ENCODE measurements around the gene TBC1D2B. TPM values are rescaled to one million over a fixed set of nuclear protein-coding genes. Genes with fewer than 3 reads are reported as not detected.
"Not testable (repeated sequence)": the region's sequence is repeated elsewhere in the genome, so short reads cannot be mapped to it uniquely, and the experiment has no call there.

The TBC1D2B gene
- total RNA-seq, 2 donors from 2014 or later, result 54.0 to 58.5 TPM

GRCh38 chr15:78000927-78001249 lies 76.6 kb downstream of the TBC1D2B start:
- H3K4me3 ChIP-seq, result no peak overlapping the region
- peaks cover 46% of the 10 kb centered on the region for H3K36me3 ChIP-seq

GRCh38 chr15:78000091-78000926 lies 77.2 kb downstream of the TBC1D2B start:
- ATAC-seq (ENCODE audit: insufficient number of reproducible peaks, low FRiP score, low read depth) (no peak), DNase-seq (ENCODE audit: low spot score) (no peak)
- TF ChIP-seq CTCF (IDR thresholded peaks at IDR 0.05), result no peak
- Histone ChIP-seq H3K36me3 (peaks cover 44% of the 10 kb centered on the region), H3K4me1 (ENCODE audit: control insufficient read depth in 1 of 2, low read depth in 2 of 2) (peaks cover 10 to 33% of the 10 kb centered on the region in 2 donors), H3K9me3 (no peaks in the 10 kb centered on the region), H3K4me3 (no peak overlapping the region), H3K27me3 (replicated peaks; ENCODE audit: insufficient read depth) (no peaks in the 10 kb centered on the region), H3K27ac (no peak overlapping the region)

More at GRCh38 chr15:78000927-78001249, 76.6 kb downstream of the TBC1D2B start:
- TF ChIP-seq CTCF (IDR thresholded peaks at IDR 0.05), result no peak
- no peak for DNase-seq (ENCODE audit: low spot score)
- ATAC-seq (ENCODE audit: insufficient number of reproducible peaks, low FRiP score, low read depth), result no peak
- Histone ChIP-seq H3K27me3 (replicated peaks; ENCODE audit: insufficient read depth) (no peaks in the 10 kb centered on the region), H3K9me3 (no peaks in the 10 kb centered on the region), H3K27ac (no peak overlapping the region), H3K4me1 (ENCODE audit: control insufficient read depth in 1 of 2, low read depth in 2 of 2) (peaks cover 10 to 35% of the 10 kb centered on the region in 2 donors)

- TF ChIP-seq CTCF (IDR thresholded peaks at IDR 0.05), result no peak
- no peak overlapping the region for H3K27ac ChIP-seq
- no peak for ATAC-seq (ENCODE audit: insufficient number of reproducible peaks, low FRiP score, low read depth)
- no peaks in the 10 kb centered on the region for H3K9me3 ChIP-seq
- DNase-seq (ENCODE audit: low spot score), result no peak
- H3K4me3 ChIP-seq, result no peak overlapping the region
- H3K36me3 ChIP-seq, result peaks cover 44% of the 10 kb centered on the region
- no peaks in the 10 kb centered on the region for H3K27me3 ChIP-seq (replicated peaks; ENCODE audit: insufficient read depth)
- peaks cover 11 to 33% of the 10 kb centered on the region in 2 donors for H3K4me1 ChIP-seq (ENCODE audit: control insufficient read depth in 1 of 2, low read depth in 2 of 2)
Observed at GRCh38 chr15:77999486-77999885, 78.0 kb downstream of the TBC1D2B start.

GRCh38 chr15:77998592-77998991 lies 78.9 kb downstream of the TBC1D2B start:
- Histone ChIP-seq H3K4me3 (no peak overlapping the region), H3K9me3 (no peaks in the 10 kb centered on the region), H3K27me3 (replicated peaks; ENCODE audit: insufficient read depth) (no peaks in the 10 kb centered on the region), H3K27ac (no peak overlapping the region), H3K36me3 (peaks cover 44% of the 10 kb centered on the region), H3K4me1 (ENCODE audit: control insufficient read depth in 1 of 2, low read depth in 2 of 2) (peaks cover 8 to 30% of the 10 kb centered on the region in 2 donors)
- ATAC-seq (ENCODE audit: insufficient number of reproducible peaks, low FRiP score, low read depth), result no peak
- TF ChIP-seq CTCF (IDR thresholded peaks at IDR 0.05), result no peak
- DNase-seq (ENCODE audit: low spot score), result no peak

GRCh38 chr15:77997761-77998554 lies 79.6 kb downstream of the TBC1D2B start:
- not testable (repeated sequence) for H3K27ac ChIP-seq; DNase-seq (ENCODE audit: low spot score); ATAC-seq (ENCODE audit: insufficient number of reproducible peaks, low FRiP score, low read depth); H3K4me3 ChIP-seq; H3K27me3 ChIP-seq (replicated peaks; ENCODE audit: insufficient read depth); H3K9me3 ChIP-seq
- Histone ChIP-seq H3K4me1 (ENCODE audit: control insufficient read depth in 1 of 2, low read depth in 2 of 2) (peaks cover 15 to 34% of the 10 kb centered on the region in 2 donors), H3K36me3 (peaks cover 43% of the 10 kb centered on the region)

GRCh38 chr15:77997221-77997620 lies 80.3 kb downstream of the TBC1D2B start:
- H3K4me3 ChIP-seq; H3K27me3 ChIP-seq (replicated peaks; ENCODE audit: insufficient read depth); ATAC-seq (ENCODE audit: insufficient number of reproducible peaks, low FRiP score, low read depth); H3K9me3 ChIP-seq; DNase-seq (ENCODE audit: low spot score); H3K27ac ChIP-seq: not testable (repeated sequence)
- Histone ChIP-seq H3K4me1 (ENCODE audit: control insufficient read depth in 1 of 2, low read depth in 2 of 2) (peaks cover 19 to 39% of the 10 kb centered on the region in 2 donors), H3K36me3 (peaks cover 35% of the 10 kb centered on the region)

- H3K4me3 ChIP-seq; H3K9me3 ChIP-seq; ATAC-seq (ENCODE audit: insufficient number of reproducible peaks, low FRiP score, low read depth); H3K27ac ChIP-seq; DNase-seq (ENCODE audit: low spot score); H3K27me3 ChIP-seq (replicated peaks; ENCODE audit: insufficient read depth): not testable (repeated sequence)
- Histone ChIP-seq H3K4me1 (ENCODE audit: control insufficient read depth in 1 of 2, low read depth in 2 of 2) (peaks cover 22 to 44% of the 10 kb centered on the region in 2 donors), H3K36me3 (peaks cover 30% of the 10 kb centered on the region)
Observed at GRCh38 chr15:77996713-77997171, 80.8 kb downstream of the TBC1D2B start.

GRCh38 chr15:77996226-77996625 lies 81.3 kb downstream of the TBC1D2B start:
- not testable (repeated sequence) for H3K27ac ChIP-seq; H3K4me3 ChIP-seq; H3K27me3 ChIP-seq (replicated peaks; ENCODE audit: insufficient read depth); H3K9me3 ChIP-seq; ATAC-seq (ENCODE audit: insufficient number of reproducible peaks, low FRiP score, low read depth); DNase-seq (ENCODE audit: low spot score)
- peaks cover 26 to 49% of the 10 kb centered on the region in 2 donors for H3K4me1 ChIP-seq (ENCODE audit: control insufficient read depth in 1 of 2, low read depth in 2 of 2)
- H3K36me3 ChIP-seq, result peaks cover 28% of the 10 kb centered on the region
